HG02588 (cell line): ENCODE measurements around the gene KIF3B.

Experiments used
- ATAC-seq: cut with Tn5 transposase; IDR thresholded peaks from one replicate; pipeline ENCODE4 v1.9.1; 2021; ENCODE audit warnings: mild to moderate bottlenecking, moderate library complexity; ENCODE audit not compliant: unreplicated experiment

The KIF3B gene

DNA sequence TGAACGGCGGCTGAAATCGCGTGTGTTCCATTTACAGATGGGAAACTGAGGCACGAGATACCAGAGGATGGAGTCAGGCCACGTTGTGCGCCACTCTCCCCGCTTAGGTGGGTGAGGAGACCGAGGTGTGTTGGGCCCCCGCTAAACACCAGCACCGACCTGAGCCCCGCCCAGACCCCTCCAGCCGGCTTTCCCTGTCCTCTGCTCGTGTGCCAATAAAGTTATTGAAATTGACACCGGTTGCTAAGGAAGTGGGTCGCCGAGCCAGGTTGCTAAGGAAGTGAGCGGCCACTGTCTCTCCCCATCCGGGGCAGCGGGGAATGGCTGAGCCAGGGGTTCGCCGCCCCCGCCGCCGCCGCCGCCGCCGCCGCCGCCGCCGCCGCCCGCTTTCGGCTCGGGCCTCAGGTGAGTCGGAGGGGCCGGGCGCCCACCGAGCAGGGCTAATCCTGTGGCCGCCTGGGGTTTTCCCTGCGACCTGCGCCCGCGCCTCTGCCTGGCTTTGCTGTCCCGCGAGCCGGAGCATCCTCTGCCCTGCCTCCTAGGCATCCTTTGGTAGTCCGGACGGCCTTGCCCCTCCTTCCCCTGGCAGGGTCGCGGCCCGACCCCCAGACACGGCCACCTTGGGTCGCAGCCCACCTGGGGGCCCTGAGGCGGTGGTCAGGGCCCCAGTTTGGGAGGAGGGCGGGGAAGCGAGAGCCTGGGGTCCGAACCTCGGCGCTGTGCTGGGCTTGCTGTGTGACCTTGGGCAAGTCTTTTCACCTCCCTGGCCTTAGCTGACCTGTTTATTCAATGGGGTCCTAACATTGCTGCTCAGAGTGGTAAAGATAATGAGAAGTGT lies at the start of gene KIF3B:
Gene KIF3B (plus strand): TSS at position 291 of the 838 bp plus-strand sequence. CDS start 32,127 bp downstream, outside the sequence.
- peak; percentile 75 for ATAC-seq

DNA sequence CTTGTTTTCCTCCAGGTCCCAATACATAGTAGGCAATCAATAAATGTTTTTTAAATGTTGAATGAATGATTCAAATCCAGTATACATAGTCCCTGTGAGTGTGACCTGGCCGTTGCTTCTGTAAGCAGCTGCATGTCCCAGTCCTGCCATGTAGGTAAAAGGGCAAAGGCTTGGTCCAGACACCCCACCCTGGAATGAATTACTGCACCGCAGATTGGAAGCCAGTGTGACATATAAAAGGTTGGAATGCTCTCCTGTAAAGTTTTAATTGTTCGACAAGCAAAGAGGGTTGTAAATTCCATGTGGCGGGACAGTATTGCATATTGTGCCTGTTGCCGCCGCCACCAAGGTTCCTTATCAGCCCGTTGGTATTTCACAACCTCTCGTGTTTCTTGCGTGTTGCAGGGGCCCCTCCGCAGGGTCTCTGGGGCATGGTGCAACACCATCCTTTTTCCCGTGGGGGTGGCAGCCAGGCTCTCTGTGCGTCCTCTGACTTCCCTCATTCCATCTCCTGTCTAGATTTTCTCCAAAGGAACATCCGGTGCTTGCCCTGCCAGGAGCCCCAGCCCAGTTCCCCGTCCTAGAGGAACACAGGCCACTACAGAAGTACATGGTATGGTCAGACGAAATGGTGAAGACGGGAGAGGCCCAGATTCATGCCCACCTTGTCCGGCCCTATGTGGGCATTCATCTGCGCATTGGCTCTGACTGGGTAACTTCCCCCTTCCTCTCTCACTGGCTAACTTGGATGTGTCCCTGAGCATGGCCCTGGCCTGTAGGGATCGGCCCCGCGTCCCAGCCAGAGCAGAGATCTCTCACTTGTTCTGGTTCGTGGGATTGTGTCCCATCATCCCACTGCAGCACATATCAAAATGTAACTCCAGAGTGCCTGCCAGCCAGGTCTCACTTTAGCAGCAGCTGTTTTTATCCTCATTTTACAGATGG lies 49.4 kb upstream of the KIF3B start:
- ATAC-seq, result no peak

DNA sequence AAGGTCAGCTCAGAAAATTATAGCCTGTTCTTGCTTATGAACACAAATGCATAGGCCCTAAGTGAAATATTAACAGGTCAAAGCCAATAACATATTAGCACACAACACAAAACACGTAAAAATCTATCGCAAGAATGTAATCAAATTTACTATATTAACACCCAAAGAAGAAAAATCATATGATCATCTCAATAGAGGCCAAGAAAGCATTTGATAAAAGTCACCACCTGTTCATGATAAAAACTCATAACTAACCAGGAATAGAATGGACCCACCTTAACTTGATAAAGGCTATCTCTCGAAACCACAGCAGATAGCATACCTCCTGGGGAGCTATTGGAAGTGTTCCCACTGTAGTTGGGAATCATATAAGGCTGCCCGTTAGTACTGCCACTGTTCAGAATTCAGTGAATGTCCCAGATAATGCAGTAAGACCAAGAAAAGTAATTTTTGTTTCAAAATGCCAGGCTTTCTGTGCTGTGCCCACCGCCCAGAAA lies 48.2 kb upstream of the KIF3B start:
- ATAC-seq, result no peak

DNA sequence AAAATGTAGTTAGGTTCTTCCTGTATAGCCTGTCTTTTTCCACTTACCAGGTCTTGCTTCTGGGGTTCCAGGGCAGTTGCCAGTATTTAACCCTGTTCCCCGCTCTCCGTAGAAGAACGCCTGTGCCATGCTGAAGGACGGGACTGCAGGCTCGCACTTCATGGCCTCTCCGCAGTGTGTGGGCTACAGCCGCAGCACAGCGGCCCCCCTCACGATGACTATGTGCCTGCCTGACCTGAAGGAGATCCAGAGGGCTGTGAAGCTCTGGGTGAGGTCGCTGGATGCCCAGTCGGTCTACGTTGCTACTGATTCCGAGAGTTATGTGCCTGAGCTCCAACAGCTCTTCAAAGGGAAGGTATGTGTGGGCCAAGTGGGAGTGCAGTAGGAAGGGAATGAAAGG lies 46.7 kb upstream of the KIF3B start:
- no peak for ATAC-seq

DNA sequence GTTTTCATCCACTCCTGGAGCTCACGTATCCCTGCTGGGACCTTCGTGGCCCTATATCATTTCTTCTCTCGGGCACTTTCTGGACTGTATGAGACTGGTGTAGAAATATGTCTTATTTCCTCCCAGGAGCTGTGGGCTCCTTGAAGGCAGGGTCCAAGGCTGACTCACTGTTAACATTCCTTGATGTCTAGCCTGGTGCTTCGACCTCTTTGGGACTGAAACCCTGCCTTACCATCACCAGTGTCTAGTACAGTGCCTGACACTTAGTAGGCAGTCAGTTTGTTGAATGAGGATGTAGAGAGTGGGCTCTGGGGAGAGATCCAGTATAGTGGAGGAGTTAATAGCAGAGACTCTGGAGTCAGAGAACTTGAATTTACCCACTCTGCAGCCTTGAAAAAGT lies 46.2 kb upstream of the KIF3B start:
- no peak for ATAC-seq

DNA sequence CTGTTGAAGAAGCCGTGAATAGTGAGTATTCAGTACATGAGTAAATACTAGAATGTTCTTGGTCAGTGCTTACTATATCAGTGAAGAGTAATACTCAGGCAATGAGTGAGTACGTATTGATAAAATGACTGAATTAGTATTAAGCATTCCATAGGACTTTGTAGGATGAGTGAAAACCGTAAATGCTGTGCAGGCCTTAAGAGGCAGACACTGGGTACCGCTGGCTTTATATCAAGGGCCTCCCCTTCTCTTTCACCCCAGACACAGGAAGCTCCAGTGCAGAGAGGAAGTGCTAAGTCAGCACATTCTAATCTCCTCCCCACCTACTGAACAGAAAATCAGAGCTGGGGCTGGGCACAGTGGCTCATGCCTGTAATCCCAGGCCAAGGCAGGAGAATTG lies 45.6 kb upstream of the KIF3B start:
- ATAC-seq, result no peak

DNA sequence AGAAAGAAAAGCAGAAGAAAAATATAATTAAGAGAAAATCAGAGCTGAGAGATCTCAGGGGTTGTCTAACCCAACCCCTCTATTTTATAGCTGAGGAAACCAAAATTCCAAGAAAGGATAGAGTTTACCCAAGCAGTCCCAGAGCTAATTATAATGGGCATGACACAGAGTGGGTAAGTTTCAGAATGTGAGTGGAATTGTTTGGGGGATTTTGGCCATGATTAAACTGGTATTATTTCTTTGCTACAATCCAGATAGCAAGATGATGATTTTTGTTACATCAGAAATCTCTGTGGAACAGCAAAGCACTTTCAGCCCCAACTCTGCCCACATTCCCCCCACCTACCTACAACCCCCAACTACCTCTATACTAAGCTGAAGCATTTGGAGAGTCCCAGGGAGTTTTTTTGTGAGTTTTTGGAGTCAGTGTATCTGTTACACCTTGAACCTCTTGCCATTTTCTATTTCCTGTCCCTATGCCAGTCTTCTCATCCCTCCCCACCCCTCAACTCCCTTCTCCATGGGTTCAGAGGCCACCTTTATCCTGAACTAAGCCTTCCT lies 45.0 kb upstream of the KIF3B start:
- ATAC-seq, result no peak

DNA sequence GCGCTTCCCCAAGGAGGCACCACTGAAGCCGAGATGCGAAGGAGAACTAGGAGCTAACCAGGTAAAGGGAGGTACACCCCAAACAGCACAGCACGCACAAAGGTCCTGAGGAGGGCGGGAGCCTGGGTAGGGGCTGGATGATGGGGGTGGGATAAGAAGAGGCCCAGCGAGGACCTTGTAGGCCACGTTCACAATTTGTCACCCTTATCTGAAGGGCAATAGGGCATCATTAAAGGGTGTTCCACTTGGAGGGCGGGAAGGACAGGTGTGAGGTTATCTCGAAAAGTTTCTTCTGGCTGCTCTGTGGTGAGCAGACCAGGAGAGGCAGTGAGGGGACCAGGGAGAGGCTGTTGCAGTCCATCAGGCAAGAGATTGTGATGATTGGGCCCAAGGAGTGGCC lies 44.2 kb upstream of the KIF3B start:
- ATAC-seq, result no peak

DNA sequence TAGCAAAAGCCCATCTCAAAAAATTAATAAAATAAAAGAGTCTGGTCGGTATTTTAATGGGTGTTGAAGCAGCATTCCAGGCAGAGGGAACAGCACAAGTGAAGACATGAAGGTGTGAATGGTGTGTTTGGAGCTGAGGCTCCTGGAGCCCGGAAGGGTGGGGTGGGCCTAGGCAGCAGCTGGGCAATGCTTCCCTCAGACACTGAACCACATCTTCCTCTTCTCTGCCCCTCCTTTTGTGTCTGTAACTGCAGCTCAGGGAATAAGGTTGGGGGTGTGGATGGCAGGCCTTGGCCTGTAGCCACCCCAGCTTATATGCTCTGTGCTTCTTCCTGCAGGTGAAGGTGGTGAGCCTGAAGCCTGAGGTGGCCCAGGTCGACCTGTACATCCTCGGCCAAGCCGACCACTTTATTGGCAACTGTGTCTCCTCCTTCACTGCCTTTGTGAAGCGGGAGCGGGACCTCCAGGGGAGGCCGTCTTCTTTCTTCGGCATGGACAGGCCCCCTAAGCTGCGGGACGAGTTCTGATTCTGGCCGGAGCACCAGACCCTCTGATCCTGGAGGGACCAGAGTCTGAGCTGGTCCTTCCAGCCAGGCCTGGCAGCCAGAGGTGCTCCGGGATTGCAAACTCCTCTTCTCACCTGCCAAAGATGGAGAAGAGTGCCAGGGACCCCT lies 43.2 kb upstream of the KIF3B start:
- no peak for ATAC-seq

DNA sequence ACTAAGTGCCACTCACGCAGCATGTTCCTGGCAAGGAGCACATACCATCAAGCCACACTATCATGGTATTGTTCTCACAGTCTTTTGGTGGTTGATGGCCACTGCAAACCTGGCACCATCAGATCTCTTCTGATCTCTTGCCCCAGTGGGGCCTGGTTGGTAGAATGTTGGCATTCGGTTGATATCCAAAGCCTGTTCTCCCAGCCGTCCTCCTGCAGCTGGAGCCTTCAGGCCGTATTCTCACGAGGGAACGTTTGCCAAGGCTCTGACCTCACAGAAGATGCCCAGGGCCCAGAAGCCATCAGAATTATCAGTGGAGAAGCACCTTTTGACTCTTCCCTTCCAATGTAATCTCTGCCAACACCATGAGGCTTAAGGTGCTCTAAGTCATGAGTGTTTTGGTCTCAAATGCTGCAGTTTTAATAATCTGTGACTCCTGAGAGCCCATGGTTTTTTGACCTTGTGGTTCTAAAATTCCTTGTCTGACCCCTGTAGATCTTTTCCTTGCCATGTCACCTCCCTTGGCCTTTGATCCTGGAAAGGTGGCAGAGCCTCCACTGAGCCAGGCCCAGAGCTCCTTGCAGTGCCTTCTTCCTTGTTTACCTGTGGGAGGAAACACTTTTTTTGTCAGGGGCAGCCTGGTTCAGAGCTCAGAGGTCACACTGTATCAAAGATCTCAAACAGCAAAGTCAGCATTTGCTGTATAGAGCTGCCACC lies 42.0 kb upstream of the KIF3B start:
- ATAC-seq, result no peak

DNA sequence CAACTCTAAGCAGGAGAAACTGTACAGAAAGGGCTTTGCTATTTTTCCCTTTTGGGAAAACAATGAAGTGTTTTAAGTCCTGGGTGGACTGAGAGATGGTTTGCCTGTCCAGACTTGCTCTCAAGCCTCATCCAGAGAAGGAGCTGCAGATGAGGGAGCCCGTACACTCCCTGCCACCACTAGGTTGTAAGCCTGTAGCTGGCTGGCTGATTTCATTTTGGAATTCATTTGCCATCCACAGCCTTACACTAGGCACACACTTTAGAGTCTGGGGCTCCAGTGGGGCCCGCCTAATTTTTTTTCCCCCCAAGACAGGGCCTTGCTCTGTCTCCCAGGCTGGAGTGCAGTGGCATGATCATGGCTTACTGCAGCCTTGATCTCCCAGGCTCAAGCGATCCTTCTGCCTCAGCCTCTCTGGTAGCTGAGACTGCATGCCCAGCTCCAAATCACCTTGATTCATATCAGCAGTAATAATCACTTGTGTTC lies 41.4 kb upstream of the KIF3B start:
- ATAC-seq, result no peak

DNA sequence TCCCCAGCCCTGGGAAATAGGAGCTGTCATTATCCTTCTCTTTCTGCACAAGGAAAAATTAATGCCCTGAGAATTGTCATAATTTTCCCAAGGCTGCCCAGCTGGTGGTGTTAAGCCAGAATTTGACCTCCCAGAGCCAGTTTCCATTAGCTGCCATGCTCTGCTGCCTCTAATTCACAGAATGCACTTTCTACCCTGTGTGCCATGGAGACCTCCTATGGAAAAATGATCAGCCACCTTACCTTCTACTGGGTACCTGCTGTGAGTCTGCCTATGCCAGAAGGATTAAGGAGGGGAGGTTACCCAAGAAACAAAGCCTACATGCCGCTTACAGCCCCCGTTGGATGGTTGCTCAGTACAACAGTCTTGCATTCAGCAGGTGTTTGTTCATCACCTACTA lies 40.6 kb upstream of the KIF3B start:
- ATAC-seq, result no peak

DNA sequence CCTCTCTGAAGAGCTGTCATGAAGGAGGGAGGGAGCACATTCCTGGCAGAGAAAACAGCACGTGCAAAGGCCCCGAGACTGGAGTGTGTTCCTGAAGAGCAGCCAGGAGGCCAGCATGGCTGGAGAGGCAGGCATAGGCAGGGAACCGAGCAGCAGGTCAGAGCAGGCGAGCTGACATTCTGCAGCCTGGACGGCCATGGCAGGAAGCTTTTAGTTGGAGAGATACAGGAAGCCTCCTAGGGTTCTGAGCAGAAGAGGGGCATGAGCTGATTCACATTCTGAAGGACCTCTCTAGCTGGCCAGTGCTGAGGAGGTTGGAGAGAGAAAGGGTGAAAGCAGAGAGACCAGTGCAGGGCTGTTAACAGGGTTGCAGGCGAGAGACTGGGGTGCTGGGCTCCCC lies 40.0 kb upstream of the KIF3B start:
- no peak for ATAC-seq

DNA sequence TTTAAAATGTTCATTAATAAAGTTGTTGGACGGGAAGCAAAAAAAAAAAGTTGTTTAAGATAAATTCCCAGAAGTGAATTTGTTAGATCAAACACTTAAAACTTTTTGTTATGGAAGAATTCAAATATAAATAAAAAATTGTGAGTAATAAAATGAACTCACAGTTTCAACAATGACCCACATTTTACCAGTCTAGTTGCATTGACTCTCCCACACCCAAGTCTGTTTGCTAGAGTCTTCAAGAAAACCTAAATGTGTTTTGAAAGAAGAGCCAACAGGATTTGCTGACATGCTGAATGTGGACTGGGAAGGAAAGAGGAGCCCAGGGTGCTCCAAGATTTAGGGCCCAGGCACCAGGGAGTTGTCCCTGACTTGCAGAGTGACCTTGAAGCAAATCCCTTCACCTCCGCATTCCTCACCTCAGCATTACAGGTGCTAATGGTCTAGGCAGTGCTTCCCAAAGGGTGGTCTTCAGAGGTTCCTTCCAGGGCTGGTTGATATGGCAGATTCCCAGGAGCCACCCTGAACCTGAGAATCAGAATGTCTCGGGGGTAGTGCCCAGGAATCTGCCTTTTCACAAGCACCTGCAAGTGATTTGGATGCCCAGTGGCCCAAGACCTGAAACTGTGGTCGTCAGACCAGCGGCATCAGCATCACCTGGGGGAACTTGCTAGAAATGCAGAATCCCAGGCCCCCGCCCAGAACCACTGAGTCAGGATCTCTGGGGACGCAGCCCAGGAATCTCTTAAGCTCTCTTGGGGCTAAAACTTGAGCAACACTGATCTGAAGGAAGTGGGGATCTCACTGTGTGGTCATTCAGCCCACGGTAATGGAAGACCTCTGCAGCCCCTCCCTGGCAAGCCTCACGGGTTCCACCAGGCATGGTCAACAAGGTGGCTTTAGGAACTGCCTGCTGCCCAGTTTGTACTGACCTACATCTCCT lies 38.7 kb upstream of the KIF3B start:
- ATAC-seq, result no peak

DNA sequence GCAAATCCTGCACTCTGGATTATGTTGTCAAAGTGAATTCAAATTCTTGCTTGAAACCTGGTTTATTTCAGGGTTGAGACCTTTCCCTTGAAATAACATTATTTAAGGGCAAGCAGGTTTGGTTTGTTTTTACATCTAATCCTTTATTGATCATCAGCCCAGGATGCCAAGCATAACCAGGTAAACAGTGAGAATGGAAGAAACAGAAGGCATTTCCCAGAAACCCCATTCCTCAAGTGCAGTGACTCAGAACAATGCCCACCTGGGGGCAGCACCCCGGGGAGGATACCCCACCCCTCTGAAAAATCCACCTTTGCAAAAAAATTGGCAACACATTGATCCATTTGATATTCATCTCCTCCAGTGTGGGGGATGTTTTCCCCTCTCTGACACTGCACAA lies 37.2 kb upstream of the KIF3B start:
- ATAC-seq, result no peak

DNA sequence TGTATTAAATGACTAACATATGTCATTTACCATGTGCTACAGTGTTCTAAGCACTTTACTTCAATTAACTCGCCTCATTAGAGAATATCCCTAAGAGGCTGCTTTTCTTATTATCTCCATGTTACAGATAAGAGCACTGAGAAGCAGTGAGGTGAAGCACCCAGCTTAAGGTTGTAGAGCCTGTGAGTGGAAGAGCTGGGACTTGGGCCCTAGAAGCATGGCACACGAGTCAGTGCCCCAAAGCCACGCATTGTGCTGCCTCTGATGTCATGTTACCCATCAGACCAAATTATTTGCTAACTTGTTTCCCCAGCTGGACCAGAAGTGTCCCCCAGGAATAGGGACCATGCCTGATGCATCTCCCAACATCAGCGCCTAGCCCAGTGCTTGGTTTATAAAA lies 35.6 kb upstream of the KIF3B start:
- no peak for ATAC-seq

DNA sequence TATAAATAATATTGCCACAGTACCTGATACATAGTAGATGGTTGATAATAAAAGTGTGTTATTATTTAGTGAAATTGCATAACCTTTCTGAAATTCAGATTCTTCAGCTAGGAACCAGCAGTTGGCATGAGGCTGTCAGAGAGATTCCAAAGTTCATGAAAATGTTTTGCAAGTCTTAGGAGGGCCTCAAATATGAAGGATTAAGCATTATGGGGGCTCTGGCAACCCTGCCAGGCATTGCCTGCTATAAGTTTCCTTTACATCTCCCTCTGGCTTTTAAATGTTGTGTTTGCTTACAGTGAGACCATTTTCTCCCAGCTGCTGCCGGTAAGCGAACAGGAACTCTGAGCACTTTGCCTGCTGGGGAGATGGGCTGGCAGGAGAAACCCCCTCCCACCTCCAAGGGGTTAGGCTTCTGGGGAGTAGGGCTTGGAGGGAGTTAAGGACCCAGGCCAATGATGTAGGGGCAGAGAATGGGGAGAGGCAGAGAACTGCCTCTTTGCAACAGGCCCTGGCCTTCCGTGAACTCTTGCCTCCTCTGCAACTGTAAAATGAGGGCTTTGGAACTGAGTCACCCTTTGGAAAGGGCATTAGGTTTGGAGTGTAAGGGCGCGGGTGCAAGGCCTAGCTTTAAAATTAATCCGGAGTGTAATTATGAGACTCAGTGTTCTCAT lies 33.2 kb upstream of the KIF3B start:
- no peak for ATAC-seq

DNA sequence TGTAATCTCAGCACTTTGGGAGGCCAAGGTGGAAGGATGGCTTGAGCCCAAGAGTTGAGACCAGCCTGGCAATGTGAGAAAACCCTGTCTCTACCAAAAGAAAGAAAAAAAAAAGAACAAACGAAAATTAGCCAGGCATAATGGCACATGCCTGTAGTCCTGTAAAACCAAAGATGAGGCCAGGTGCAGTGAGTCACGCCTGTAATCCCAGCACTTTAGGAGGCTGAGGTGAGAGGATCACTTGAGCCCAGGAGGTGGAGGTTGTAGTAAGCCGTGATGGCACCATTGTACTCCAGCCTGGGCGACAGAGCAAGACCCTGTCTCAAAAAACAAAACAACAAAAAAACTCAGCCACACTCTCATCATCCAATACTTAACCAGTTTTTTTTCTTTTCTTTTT lies 32.5 kb upstream of the KIF3B start:
- no peak for ATAC-seq
